ENCODE measurements around the gene TIA1.
A peak's percentile ranks its signal among the peaks of the same experiment; 100 is the strongest.
"Not testable (repeated sequence)": the region's sequence is repeated elsewhere in the genome, so short reads cannot be mapped to it uniquely, and the experiment has no call there.

The TIA1 gene

GRCh38 chr2:70248181-70248847, at the start of gene TIA1:
TSS of gene TIA1 (minus strand) at chr2:70248628. CDS start at chr2:70248430, 198 bp downstream.
- DNase-seq, result peak; percentile 96

- DNase-seq, result not testable (repeated sequence)
Measured at GRCh38 chr2:70297828-70298227, 49.4 kb upstream of the TIA1 start.

- no peak for DNase-seq
Measured at GRCh38 chr2:70283500-70284191, 35.2 kb upstream of the TIA1 start.

- DNase-seq, result no peak
Measured at GRCh38 chr2:70282439-70282838, 34.0 kb upstream of the TIA1 start.

GRCh38 chr2:70280242-70280798, 31.9 kb upstream of the TIA1 start:
- DNase-seq, result no peak

- DNase-seq, result no peak
Measured at GRCh38 chr2:70270323-70270722, 21.9 kb upstream of the TIA1 start.

- not testable (repeated sequence) for DNase-seq
Measured at GRCh38 chr2:70269422-70270302, 21.2 kb upstream of the TIA1 start.

- DNase-seq, result not testable (repeated sequence)
Measured at GRCh38 chr2:70266925-70267324, 18.5 kb upstream of the TIA1 start.

GRCh38 chr2:70261501-70261900, 13.1 kb upstream of the TIA1 start:
- no peak for DNase-seq

- no peak for DNase-seq
Measured at GRCh38 chr2:70258532-70258875, 10.1 kb upstream of the TIA1 start.

GRCh38 chr2:70255637-70256314, 7.3 kb upstream of the TIA1 start:
- DNase-seq, result no peak

GRCh38 chr2:70250434-70250833, 2.0 kb upstream of the TIA1 start:
- no peak for DNase-seq

- no peak for DNase-seq
Measured at GRCh38 chr2:70247364-70248180, 856 bp downstream of the TIA1 start.

GRCh38 chr2:70243806-70244584, 4.4 kb downstream of the TIA1 start:
- DNase-seq, result no peak

- DNase-seq, result no peak
Measured at GRCh38 chr2:70242552-70242951, 5.9 kb downstream of the TIA1 start.

GRCh38 chr2:70241340-70241739, 7.1 kb downstream of the TIA1 start:
- DNase-seq, result no peak

- DNase-seq, result no peak
Measured at GRCh38 chr2:70240599-70240998, 7.8 kb downstream of the TIA1 start.

GRCh38 chr2:70233926-70234325, 14.5 kb downstream of the TIA1 start:
- DNase-seq, result no peak

GRCh38 chr2:70226781-70227180, 21.6 kb downstream of the TIA1 start:
- DNase-seq, result no peak

- DNase-seq, result not testable (repeated sequence)
Measured at GRCh38 chr2:70223305-70223704, 25.1 kb downstream of the TIA1 start.

GRCh38 chr2:70214953-70215549, 33.4 kb downstream of the TIA1 start:
- no peak for DNase-seq
